GM13976 (cell line): ENCODE results near the gene PLCB2.

ENCODE experiments used
- DNase-seq: peaks from one replicate; pipeline ENCODE4 v3.0.0; 2012; ENCODE audit warnings: low spot score
- in situ Hi-C: fragments of 300-500 bp; cut with MboI; formaldehyde crosslinking; loops from one replicate; pipeline ENCODE4 v1.12.0; 2022; ENCODE audit warnings: low sequenced_read_pairs, mixed read lengths, inconsistent platforms; ENCODE audit not compliant: unreplicated experiment
- TF ChIP-seq, protein P1 (sequence below): IDR thresholded peaks from 2 replicates; pipeline ENCODE4 v1.5.1; 2012; ENCODE audit warnings: borderline replicate concordance, mild to moderate bottlenecking; ENCODE audit not compliant: insufficient read depth; ENCODE audit errors: extremely low read depth, missing control alignments, control extremely low read depth

PLCB2 gene

DNA sequence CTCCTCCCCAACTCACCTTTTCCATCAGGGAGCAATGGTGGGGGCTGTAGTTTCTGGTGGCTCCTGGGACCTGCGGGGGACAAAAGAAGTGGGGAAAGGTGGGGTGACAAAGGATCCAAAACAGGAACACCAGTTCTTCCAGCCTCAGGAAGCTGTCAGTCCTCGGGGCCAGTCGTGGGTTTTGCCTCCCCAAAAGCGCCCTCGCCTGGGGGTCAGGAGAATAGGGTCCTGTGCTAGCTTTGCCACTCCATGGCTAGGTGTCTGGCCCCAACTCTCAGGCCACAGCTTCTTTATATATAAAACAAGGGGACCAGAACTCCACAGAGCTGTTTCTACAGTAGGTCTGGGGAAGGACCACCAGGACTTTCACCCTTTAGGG lies 29.0 kb upstream of the PLCB2 start:
- in situ Hi-C loops = no loop called here
- TF ChIP-seq, protein P1, sequence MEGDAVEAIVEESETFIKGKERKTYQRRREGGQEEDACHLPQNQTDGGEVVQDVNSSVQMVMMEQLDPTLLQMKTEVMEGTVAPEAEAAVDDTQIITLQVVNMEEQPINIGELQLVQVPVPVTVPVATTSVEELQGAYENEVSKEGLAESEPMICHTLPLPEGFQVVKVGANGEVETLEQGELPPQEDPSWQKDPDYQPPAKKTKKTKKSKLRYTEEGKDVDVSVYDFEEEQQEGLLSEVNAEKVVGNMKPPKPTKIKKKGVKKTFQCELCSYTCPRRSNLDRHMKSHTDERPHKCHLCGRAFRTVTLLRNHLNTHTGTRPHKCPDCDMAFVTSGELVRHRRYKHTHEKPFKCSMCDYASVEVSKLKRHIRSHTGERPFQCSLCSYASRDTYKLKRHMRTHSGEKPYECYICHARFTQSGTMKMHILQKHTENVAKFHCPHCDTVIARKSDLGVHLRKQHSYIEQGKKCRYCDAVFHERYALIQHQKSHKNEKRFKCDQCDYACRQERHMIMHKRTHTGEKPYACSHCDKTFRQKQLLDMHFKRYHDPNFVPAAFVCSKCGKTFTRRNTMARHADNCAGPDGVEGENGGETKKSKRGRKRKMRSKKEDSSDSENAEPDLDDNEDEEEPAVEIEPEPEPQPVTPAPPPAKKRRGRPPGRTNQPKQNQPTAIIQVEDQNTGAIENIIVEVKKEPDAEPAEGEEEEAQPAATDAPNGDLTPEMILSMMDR = peak; percentile 61
- DNase-seq = peak; percentile 79

DNA sequence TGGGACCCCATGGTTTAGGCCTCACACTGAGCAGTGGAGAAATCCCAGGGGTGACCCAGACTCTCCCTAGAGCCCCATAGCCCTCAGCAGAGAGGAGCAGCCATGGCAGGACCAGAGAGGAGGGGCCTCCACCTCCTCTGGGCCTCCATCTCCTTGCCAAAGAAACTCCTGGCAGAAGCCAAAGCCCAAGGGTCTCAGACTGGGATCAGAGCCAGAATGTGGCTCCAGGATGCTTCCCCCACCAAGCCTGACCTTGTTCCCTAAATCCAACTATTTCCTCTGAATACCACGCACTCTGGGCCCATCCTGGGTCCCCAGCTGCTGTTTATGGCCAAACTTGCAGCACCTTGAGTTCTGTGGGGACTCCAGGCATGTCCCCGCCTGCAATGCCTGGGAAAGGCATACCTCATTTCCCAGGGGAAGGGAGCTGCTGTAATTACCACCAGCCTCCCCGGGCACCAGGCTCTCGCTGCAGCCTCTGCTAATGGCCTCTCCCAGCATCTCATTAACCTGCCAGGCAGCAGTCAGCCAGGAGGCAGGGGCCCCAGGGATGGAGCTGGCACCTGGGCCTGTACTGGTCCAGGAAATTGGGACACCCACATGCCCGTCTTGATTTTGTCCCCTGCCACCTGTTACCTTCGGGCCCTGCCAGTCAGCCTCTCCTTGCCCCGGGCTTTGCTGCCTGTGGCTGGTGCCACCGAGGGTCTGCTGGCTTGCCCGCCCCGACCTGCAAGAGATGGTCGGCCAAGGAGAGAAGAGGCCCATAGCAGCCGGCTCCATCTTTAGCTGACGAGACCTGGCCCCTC lies 28.4 kb upstream of the PLCB2 start:
- in situ Hi-C loops = no loop called here
- TF ChIP-seq, protein P1 = no peak
- DNase-seq = no peak

DNA sequence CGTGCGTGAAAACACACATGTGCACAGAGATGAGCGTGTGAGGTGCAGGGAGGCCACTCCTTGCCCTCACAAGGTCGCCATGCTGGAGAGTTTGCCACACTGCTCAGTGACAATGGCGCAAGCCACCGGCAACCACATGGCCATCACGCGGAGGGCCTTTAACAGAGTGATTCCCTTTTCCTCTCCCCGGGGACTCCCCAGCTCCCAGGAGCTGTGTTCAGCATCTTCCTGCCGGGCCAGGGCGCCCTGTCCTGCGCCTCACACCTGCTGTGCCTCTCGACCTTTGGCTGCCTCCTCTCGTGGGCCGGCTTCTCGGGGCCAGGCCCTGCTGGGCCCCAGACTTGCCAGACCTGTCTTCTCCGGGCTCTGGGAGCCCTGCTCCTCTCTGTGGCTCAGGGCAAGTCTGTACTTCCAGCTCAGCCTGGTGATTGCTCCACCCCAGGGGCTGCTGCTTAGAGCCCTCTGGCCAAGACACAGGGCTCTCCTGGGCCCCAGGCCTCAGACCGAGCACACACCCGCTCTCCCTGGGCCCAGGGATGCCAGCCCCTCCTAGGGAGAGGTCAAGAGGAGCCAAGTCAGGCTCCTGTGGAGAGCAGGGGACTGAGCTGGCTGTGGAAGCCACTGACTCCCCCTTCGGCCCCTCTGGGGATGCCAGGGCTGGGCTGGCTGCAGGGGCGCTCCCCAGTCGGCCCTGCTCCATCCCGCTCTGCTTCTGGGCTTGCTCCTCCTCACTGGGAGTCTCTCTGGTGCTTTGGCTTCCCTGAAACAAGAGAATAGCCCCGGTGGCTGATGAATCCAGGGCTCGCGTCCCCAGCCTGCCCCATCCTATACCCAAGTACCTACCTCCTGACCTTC lies 27.4 kb upstream of the PLCB2 start:
- in situ Hi-C loops = no loop called here
- TF ChIP-seq, protein P1 = no peak
- DNase-seq = no peak

DNA sequence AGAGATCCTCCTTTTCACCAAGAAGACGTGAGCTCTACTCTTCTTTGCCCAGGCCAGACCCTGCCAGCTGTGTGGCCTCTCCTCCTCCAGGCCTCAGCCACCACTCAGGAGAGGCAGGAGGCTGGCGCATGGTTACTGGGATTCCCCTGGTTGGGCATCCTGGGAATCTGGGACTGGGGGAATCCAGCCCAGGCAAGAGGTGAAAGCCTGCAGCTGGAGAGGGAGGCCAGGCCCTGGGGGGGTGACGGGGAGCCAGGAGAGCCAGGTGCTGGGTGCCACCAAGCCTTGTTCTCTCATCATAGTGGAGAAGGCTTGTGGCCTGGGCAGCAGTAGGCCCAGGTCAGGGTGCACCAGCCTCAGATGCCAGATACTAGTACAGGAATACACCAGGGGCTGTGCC lies 26.8 kb upstream of the PLCB2 start:
- no peak for DNase-seq
- in situ Hi-C loops = no loop called here
- TF ChIP-seq, protein P1 = no peak

DNA sequence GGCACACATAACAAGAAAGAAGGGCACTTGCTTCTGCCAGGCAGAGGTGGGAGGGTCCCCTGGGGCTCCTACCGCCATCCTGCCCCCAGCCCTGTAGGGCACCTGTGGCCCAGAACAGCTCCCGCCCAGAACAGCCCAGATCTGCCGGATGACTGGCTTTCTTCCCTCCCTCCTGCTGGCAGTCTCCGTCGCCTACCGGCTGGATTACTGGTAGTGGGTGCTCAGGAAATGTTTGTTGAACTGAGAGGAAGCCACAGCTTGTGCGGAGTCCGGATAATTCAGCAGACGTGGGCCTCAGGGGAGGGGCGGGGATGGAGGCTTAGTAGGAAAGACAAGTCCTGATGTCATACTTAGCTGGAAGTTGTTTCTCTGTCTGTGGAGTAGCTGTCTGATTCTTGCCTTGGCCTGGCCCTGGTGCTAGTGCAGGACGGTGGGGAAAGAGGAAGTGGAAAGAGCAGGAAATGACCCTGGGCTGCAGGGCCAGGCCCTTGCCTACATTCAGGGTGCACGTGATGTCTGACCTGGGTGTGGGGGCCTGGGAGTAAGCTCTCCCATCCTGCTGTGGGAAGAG lies 26.3 kb upstream of the PLCB2 start:
- TF ChIP-seq, protein P1 = no peak
- DNase-seq = peak; percentile 69
- in situ Hi-C loops = no loop called here

DNA sequence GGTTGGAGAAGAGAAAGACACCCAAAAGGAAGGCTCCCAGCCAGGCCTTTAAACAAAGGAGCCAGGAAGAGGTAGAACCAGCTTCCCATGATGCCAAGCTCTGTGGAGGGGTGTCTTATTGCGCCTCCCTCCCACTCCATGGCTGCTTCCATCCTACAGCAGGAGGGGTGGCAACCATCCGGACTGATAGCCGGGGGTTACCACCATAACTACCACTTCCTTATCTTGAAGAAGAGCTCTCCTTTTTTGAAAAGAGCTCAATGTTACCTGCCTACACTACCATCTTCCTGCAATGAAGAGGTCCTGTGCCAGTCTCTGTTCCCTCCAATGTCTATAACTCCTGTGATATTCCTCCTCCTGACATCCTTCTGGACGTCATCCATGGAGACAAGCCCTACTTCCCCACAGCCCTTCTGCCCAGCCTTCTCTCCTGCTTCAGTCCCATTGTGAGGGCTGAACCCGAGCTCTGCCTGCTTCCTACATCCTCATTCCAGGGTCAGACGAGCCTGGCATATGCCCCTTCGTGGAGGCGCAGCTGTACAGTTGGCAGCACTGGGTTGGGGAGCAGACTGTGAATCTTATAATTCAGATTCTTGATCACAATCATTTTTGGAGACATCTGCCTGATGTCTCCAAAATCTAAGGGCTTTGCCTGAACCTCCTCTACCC lies 24.5 kb upstream of the PLCB2 start:
- DNase-seq = no peak
- in situ Hi-C loops = no loop called here
- TF ChIP-seq, protein P1 = no peak
